GM19023 (cell line): ENCODE measurements around the gene NRXN2.
"Not testable (repeated sequence)": the region's sequence is repeated elsewhere in the genome, so short reads cannot be mapped to it uniquely, and the experiment has no call there.

ENCODE experiments used
- ATAC-seq: cut with Tn5 transposase; IDR thresholded peaks from one replicate; pipeline ENCODE4 v1.9.1; 2021; ENCODE audit warnings: mild to moderate bottlenecking, moderate library complexity; ENCODE audit not compliant: unreplicated experiment

Gene NRXN2

GRCh38 chr11:64705501-64705900 lies 17.5 kb downstream of the NRXN2 start:
- ATAC-seq, result no peak

GRCh38 chr11:64703048-64703447 lies 19.9 kb downstream of the NRXN2 start:
- ATAC-seq, result no peak

- ATAC-seq, result not testable (repeated sequence)
These were observed 21.0 kb downstream of the NRXN2 start for GRCh38 chr11:64701956-64702355.

- no peak for ATAC-seq
These were observed 24.6 kb downstream of the NRXN2 start for GRCh38 chr11:64698427-64698826.

DNA sequence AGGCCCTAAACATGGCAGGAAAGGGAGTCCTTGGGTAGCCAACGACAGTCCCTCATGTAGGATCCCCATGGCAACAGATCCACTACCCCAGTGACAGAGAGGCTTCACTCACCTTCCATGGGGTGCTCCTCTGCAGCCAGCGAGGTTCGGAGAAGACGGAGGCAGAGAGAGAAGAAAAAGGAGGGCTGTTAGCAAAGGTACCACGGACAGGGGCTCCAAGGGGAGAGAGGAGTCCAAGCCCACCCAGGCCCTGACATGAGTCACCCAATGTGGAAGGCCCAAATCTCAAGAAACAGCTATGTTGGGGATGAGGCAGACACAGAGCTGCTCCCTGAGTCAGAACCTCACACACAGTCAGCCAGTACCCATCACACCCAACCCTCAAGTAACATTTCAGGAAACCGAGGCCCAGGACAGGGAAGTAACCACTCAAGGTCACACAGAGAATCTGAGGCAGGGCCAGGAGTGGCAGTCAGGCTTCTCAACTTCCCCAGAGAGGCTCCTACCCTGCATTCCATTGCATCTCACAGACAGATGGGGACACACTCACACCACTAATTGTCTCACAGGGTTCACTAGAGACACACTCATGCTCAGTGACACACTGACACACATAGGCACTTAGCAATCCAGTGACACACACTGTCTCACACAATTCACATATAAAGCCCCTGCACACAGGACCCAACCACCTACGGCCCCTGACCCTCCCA lies 25.2 kb downstream of the NRXN2 start:
- no peak for ATAC-seq

DNA sequence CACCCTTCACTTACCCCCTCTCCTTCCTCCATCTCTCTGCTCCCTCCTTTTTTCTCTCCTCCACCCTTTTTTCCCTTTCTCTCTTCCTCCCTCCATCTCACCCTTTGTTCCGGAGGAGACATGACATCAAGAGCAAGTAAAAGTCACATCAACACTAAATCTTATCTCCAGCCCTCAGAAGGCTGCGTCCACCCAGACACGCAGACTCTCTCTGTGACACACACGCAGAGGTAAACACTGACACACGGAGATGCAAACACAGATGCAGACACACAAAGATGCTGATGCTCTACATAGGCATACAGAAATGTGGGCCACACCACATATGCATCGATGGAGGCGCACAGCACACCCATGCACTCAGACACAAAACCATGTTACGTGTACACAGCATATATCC lies 27.0 kb downstream of the NRXN2 start:
- no peak for ATAC-seq

DNA sequence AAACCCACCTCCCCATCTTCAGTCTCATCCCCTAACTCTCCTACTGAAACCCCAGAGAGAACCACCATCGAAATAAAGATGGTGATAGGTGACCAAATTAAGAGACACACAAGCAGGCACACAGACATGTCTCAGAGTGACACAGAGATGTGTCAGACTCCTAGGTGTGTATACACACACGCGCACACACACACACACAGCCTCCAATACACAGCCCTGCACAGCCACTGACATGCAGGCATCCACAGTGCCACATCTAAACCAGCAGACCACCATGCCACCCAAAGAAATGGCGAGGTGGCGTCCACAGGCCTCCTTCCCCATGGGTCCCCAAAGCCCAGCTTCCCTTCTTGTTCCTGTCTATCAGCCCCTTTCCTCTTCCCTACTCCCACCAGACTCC lies 27.4 kb downstream of the NRXN2 start:
- no peak for ATAC-seq

- ATAC-seq, result no peak
These were observed 28.1 kb downstream of the NRXN2 start for GRCh38 chr11:64694821-64695365.

- ATAC-seq, result no peak
These were observed 28.8 kb downstream of the NRXN2 start for GRCh38 chr11:64694026-64694755.

DNA sequence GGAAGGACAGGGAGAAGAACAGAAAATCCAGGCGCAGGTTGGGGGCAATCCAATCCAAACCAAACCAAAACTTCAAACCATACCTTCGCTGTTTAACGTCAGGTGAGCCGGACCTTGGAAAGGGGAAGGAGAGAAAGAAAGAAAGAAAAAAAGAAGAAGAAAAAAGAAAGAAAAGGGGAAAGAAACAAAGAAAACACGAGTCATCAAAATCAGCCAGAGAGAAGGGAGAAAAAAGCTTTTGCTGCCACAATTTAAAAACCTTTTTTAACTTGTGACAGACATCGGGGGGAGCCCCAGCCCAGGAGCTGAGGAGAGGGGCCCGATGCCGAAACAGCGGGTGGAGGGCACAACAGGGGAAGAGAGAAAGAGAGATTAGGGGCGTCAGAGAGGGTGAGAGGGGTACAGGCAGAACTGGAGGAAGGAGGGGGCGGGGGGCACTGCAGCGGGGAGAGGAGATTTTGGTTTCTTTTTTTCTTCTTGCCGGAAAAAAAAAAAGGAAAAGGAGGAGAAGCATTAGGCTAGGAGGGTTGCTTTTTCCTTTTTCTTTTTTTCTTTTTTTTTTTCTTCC lies 30.1 kb downstream of the NRXN2 start:
- ATAC-seq, result no peak

- no peak for ATAC-seq
These were observed 31.5 kb downstream of the NRXN2 start for GRCh38 chr11:64691543-64691942.

DNA sequence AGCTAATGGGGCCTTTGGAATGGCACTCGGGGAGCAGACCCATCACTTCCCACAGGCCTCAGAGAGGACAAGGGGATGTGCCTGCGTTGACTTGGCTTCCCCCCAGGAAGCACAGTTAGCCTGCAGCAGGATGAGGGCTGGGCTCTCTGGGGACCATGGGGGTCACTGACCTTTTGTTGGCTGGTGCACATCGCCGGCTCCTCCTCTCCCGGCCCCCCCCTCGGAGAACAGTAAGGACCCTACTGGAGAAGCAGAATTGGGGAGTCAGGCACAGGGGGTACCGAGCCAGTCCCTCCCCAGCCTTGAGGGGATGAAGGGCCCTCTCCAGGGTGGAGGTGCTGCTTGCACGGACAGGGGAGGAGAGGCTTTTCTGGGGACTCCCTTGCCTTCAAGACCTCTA lies 32.8 kb downstream of the NRXN2 start:
- ATAC-seq, result no peak

GRCh38 chr11:64688534-64688982 lies 34.4 kb downstream of the NRXN2 start:
- peak; percentile 77 for ATAC-seq

DNA sequence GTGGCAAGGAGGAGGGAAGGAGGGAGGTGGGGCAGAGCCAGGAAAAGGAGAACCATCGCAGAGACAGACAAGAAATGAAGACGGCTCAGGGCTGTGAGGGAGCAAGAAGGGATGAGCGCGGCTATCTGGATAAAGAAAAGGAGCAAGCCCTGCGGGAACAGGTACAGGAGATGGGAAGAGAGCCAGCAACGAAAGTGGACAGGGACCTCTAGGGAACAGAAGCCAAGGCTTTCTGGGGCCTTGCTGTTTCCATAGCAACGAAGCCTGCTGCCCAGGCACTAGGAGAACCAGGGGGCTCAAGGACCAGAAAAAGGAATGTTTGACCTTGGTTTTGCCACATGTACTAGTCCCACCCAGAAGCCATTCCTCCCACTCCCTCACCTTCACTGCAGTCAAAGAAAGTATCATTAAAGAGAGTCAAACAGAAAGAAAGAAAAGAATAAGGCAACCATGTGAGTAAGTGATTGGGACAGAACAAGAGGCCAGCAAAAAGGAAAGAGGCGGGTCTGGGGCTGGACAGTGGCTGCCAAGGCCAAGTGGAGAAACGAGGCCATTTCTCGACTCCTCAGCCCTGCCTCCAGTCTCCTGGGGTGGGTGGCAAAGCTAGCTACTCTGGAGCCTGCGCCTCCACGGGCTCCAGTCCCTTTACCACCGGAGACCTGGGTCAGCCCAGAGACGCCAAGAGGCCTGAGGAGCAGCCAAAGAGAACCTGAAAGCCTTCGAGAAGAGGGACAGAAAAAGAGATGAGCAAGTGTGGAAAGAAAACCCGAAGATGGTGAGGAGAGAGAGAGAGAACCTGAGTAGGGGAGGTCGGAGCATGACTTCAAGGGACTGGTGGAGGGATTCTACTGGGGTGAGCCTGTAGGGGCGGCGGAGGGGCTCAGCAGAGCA lies 35.1 kb downstream of the NRXN2 start:
- ATAC-seq, result no peak

DNA sequence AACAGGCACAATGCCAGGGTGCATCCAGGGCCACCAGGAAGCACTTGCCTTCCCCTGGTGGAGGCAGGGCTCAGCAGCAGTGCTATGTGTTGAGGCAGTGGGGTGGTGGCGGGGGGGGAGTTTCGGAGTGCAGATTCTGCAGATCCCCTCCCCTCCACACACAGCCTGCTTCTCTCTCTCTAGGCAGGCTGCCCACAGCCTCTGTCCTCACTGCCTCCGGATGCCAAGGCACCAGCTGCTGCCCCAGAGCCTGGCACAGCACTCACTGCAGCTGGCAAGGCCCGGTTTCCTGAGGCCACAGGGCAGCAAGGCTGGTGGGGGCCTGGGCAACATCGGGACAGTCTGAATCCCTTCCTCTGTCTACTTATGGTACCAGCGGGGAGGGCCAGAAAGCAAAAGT lies 35.8 kb downstream of the NRXN2 start:
- no peak for ATAC-seq

GRCh38 chr11:64686466-64687170 lies 36.4 kb downstream of the NRXN2 start:
- ATAC-seq, result no peak

DNA sequence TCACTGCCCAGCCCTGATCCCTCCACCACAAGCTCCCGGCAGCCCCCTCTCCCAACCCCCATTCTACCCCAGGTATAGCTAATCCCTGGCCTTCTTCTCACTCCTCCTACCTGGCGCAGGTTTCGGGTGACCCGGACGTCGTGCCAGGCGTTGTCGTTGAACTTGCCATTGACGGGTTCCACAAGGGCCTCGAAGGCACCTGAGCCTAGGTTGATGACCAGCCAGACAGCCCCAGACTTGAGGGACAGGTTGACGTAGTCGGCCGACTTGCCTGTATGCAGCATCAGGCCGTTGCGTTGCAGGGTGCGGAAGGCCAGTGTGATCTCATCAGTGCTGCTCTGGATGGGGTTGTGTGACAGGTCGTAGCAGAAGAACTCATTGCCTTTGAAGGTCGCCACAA lies 37.5 kb downstream of the NRXN2 start:
- no peak for ATAC-seq

DNA sequence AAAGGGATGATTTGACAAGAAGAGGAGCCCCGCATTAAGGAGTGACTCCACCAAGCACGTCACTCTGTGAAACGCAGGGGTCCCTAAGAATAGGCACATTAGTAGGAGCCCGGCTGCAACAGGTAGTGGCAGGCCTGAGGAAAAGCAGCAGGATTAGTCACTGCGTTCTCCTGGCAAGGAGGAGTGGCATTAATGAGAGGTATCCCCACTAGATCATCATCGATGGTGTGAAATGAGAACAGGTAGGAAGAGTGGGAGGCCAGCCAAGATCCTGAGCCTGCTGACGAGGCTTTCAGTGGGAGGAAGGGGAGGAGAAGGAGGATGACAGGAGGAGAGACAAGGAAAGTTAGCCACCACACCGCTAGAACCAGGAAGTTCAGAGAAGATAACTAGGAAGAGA lies 38.6 kb downstream of the NRXN2 start:
- no peak for ATAC-seq

GRCh38 chr11:64681171-64681570 lies 41.8 kb downstream of the NRXN2 start:
- no peak for ATAC-seq

GRCh38 chr11:64679846-64680245 lies 43.2 kb downstream of the NRXN2 start:
- no peak for ATAC-seq
